ENCODE data around the gene PSMD7. TPM values are rescaled to one million over a fixed set of nuclear protein-coding genes. Genes with fewer than 3 reads are reported as not detected.
A peak's percentile ranks its signal among the peaks of the same experiment; 100 is the strongest.

Gene PSMD7
- 10 to 100 TPM; 66.3 to 96.7 (median 83.7) TPM for total RNA-seq
- long read RNA-seq, donor 1, transcript PSMD7-201 (7 exons, 1,670 nt): major isoform, 135 of 143 reads
- long read RNA-seq, donor 1, partial matches to known transcripts: 2 of 143 reads
- long read RNA-seq, donor 1, other reads (novel, unspliced or antisense): 5 of 143 reads
- long read RNA-seq, donor 2, transcript PSMD7-201 (7 exons, 1,670 nt): major isoform, 122 of 129 reads
- long read RNA-seq, donor 2, partial matches to known transcripts: 0 of 129 reads
- long read RNA-seq, donor 2, other reads (novel, unspliced or antisense): 6 of 129 reads

- intact Hi-C loops (cut with DNase I, micrococcal nuclease): no loop called here
- peak; percentile 98 for ATAC-seq
- Histone ChIP-seq H3K4me1 (ENCODE audit: low read depth) (peaks cover 19% of the 10 kb centered on the region), H3K9me3 (peaks cover under 1% of the 10 kb centered on the region), H3K4me3 (peak within 1 kb of the TSS; percentile 71), H3K36me3 (ENCODE audit: low read depth) (no peaks in the 10 kb centered on the region)
- TF ChIP-seq CTCF (IDR thresholded peaks at IDR 0.05): no peak
- peak; percentile 94 to 96 (median 95) for DNase-seq
Measured at GRCh38 chr16:74296432-74297144, at the start of gene PSMD7. PSMD7 (plus strand) TSS chr16:74296814; CDS start chr16:74296915, 101 bp downstream.

GRCh38 chr16:74249254-74249653 is 47.4 kb upstream of the PSMD7 start:
- intact Hi-C loops (cut with DNase I, micrococcal nuclease): no loop called here
- no peaks in the 10 kb centered on the region for H3K9me3 ChIP-seq
- no peak overlapping the region for H3K4me3 ChIP-seq
- H3K4me1 ChIP-seq (ENCODE audit: low read depth): no peaks in the 10 kb centered on the region
- ATAC-seq (no peak), DNase-seq (no peak)
- TF ChIP-seq CTCF (IDR thresholded peaks at IDR 0.05): no peak
- H3K36me3 ChIP-seq (ENCODE audit: low read depth): no peaks in the 10 kb centered on the region

GRCh38 chr16:74249846-74250245 is 46.8 kb upstream of the PSMD7 start:
- DNase-seq (no peak), ATAC-seq (no peak)
- H3K4me1 ChIP-seq (ENCODE audit: low read depth): no peaks in the 10 kb centered on the region
- H3K36me3 ChIP-seq (ENCODE audit: low read depth): no peaks in the 10 kb centered on the region
- intact Hi-C loops (cut with DNase I, micrococcal nuclease): no loop called here
- no peak overlapping the region for H3K4me3 ChIP-seq
- H3K9me3 ChIP-seq: no peaks in the 10 kb centered on the region
- no peak for TF ChIP-seq CTCF (IDR thresholded peaks at IDR 0.05)

DNA sequence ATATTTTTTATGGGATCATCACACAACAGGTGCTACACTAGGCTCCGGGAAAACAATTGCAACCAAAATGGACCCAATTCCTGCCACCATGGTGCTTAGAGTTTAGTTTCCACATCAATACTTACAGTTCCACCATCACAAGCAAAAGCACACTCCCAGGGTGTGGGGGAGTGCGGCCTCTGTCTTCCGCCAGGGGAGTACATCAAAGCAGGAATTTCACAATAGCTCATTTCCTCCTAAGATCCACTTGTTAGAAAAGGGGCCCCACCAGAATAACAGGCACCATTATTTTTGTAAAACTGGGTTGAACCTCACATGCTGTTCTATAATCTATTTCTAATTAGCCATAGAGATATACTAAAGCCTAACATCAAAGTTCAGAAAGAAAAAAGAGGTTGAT is 44.3 kb upstream of the PSMD7 start:
- intact Hi-C loops (cut with DNase I, micrococcal nuclease): no loop called here
- H3K36me3 ChIP-seq (ENCODE audit: low read depth): no peaks in the 10 kb centered on the region
- TF ChIP-seq CTCF (IDR thresholded peaks at IDR 0.05): no peak

DNA sequence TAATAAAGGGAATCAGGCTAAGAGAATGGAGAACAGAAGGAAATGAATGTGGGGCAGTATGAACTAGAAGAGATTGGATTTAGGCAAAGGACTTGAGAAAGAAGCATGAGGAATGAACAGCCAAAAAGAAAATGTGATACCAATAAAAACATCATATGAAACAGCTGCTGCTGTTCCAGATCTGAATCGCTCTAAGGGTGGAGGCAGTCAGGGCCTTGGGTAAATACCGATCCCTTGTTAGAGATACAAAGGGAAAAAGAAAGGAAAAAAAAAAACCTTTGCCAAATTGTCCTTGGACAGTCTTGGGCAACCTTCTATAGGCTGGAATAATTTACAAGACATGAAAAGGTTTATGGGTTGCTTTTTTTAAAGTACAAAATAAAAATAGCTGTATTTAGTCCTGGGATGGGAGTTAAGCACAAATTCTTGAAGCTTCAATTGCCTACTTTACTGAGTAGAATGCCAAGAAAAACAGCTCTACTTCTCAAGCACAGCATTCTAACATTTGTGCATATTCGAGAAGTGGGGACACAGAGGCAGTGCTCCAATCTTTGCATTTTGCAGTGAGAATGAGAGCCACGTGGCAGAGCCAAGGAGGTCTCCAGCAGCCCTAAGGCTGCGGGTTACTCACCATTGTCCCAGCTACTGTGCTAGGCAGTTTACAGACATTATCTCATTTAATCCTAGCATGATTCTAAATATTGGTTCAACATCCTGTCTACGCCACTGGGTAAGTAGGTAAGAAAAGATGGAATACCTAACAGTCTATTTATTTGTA is 43.3 kb upstream of the PSMD7 start:
- Histone ChIP-seq H3K4me3 (no peak overlapping the region), H3K4me1 (ENCODE audit: low read depth) (no peaks in the 10 kb centered on the region), H3K36me3 (ENCODE audit: low read depth) (no peaks in the 10 kb centered on the region), H3K9me3 (no peaks in the 10 kb centered on the region)
- no peak for DNase-seq
- no peak for TF ChIP-seq CTCF (IDR thresholded peaks at IDR 0.05)
- no peak for ATAC-seq
- intact Hi-C loops (cut with DNase I, micrococcal nuclease): no loop called here

More for the DNA sequence above, 44.3 kb upstream of the PSMD7 start:
- H3K9me3 ChIP-seq: no peaks in the 10 kb centered on the region
- ATAC-seq: no peak
- no peaks in the 10 kb centered on the region for H3K4me1 ChIP-seq (ENCODE audit: low read depth)
- no peak overlapping the region for H3K4me3 ChIP-seq
- DNase-seq: no peak

Data from mucosa of descending colon (tissue), 3 donors.